Ishikawa (cell line): ENCODE results near the gene NTM.

ENCODE experiments used
- EGR1 ChIP-seq: IDR thresholded peaks from 2 replicates; pipeline ENCODE4 v1.6.1; 2012
- MAX ChIP-seq: IDR thresholded peaks from 2 replicates; pipeline ENCODE4 v1.6.1; 2012
- NFIC ChIP-seq: IDR thresholded peaks from 2 replicates; pipeline ENCODE4 v1.6.1; 2012
- REST ChIP-seq: IDR thresholded peaks from 2 replicates; pipeline ENCODE4 v1.6.1; 2012; ENCODE audit warnings: low read depth, mild to moderate bottlenecking
- TAF1 ChIP-seq: IDR thresholded peaks from 2 replicates; pipeline ENCODE4 v1.6.1; 2012; ENCODE audit warnings: low read depth, mild to moderate bottlenecking

- TF ChIP-seq REST (no peak), NFIC (no peak), EGR1 (no peak), TAF1 (no peak), MAX (no peak)
Measured at GRCh38 chr11:132231656-132232347, 861.4 kb downstream of the NTM start.
